Hepatocyte (in vitro differentiated cells): Measurements from ENCODE around the gene SYNPO2.

Experiments used
- EZH2 ChIP-seq: fragments of 200-600 bp; sonication (generic); IDR thresholded peaks from 2 replicates; pipeline ENCODE4 v1.6.1; 2016; ENCODE audit warnings: antibody characterized with exemption, mild to moderate bottlenecking, borderline replicate concordance
- EZH2phosphoT487 ChIP-seq: fragments of 200-600 bp; sonication (generic); IDR thresholded peaks from one replicate; pipeline ENCODE4 v1.6.1; 2018; ENCODE audit warnings: antibody characterized with exemption, mild to moderate bottlenecking, low read depth, moderate library complexity; ENCODE audit not compliant: unreplicated experiment, severe bottlenecking
- TF ChIP-seq, protein P1 (sequence below): fragments of 200-600 bp; sonication (generic); IDR thresholded peaks from 2 replicates; pipeline ENCODE4 v1.5.1; 2016; ENCODE audit warnings: antibody characterized with exemption, mild to moderate bottlenecking; ENCODE audit not compliant: poor library complexity

DNA sequence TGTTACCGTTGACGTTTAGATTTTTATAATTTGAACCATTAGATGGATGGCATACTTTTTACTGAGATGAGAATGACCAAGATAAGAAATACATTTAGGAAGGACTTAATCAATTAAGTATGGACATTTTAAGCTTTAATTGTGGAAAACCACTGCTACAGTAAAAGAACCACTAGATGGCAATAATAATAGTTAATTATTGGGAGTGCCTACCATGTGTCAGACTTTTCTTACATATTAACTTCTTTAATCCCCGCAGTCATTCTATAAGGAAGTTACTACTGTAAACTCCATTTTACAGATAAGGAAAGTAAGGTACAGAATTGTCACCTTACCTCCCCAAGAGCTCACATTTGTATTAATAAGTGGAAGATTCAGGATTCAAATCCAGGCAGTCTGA lies 198.5 kb downstream of the SYNPO2 start:
- TF ChIP-seq, protein P1, sequence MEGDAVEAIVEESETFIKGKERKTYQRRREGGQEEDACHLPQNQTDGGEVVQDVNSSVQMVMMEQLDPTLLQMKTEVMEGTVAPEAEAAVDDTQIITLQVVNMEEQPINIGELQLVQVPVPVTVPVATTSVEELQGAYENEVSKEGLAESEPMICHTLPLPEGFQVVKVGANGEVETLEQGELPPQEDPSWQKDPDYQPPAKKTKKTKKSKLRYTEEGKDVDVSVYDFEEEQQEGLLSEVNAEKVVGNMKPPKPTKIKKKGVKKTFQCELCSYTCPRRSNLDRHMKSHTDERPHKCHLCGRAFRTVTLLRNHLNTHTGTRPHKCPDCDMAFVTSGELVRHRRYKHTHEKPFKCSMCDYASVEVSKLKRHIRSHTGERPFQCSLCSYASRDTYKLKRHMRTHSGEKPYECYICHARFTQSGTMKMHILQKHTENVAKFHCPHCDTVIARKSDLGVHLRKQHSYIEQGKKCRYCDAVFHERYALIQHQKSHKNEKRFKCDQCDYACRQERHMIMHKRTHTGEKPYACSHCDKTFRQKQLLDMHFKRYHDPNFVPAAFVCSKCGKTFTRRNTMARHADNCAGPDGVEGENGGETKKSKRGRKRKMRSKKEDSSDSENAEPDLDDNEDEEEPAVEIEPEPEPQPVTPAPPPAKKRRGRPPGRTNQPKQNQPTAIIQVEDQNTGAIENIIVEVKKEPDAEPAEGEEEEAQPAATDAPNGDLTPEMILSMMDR, result peak; percentile 43
- TF ChIP-seq EZH2 (no peak), EZH2phosphoT487 (no peak)
